H1 (cell line): ENCODE results near the gene GRID1. TPM values are rescaled to one million over a fixed set of nuclear protein-coding genes. Genes with fewer than 3 reads are reported as not detected.

Experiments used
- CBX5 ChIP-seq: fragments of 300-800, 300-1000 bp; sonication (generic); IDR thresholded peaks from 2 replicates; pipeline ENCODE4 v1.7.1; 2016; ENCODE audit warnings: antibody characterized with exemption, low read length, low read depth
- CHD7 ChIP-seq: fragments of 300-600 bp; sonication (generic); IDR thresholded peaks from 2 replicates; pipeline ENCODE4 v1.7.1; 2012; ENCODE audit warnings: low read length, moderate library complexity, mild to moderate bottlenecking, inconsistent platforms; ENCODE audit not compliant: insufficient replicate concordance
- CREB1 ChIP-seq: IDR thresholded peaks from 2 replicates; pipeline ENCODE4 v1.6.1; 2012; ENCODE audit warnings: inconsistent platforms
- EZH2 ChIP-seq: fragments of 200-600 bp; sonication (generic); IDR thresholded peaks from 2 replicates; pipeline ENCODE4 v1.7.1; 2012; ENCODE audit warnings: low read depth, mild to moderate bottlenecking, moderate library complexity, low read length, inconsistent platforms; ENCODE audit not compliant: severe bottlenecking
- HDAC2 ChIP-seq, 2 experiments: fragments of 300-600 bp in 1 of 2; sonication (generic) in 1 of 2; IDR thresholded peaks; 2 replicates each; pipeline ENCODE4 v1.6.1; 2011 to 2012; ENCODE audit warnings: low read depth in 2 of 2, low read length in 2 of 2, mild to moderate bottlenecking in 2 of 2, moderate library complexity in 2 of 2, borderline replicate concordance in 1 of 2, inconsistent platforms in 1 of 2
- JUND ChIP-seq: IDR thresholded peaks from 2 replicates; pipeline ENCODE4 v1.6.1; 2011; ENCODE audit warnings: mild to moderate bottlenecking, improper control_type of control experiment, low read length
- KDM1A ChIP-seq: fragments of 200-600, 300-600 bp; sonication (generic); IDR thresholded peaks from 2 replicates; pipeline ENCODE4 v1.7.1; 2016; ENCODE audit warnings: mild to moderate bottlenecking, low read length, borderline replicate concordance
- POLR2AphosphoS5 ChIP-seq: IDR thresholded peaks from 2 replicates; pipeline ENCODE4 v1.6.1; 2011; ENCODE audit warnings: low read depth, low read length
- SP4 ChIP-seq: IDR thresholded peaks from 2 replicates; pipeline ENCODE4 v1.6.1; 2012; ENCODE audit warnings: low read length, inconsistent platforms
- TEAD4 ChIP-seq: IDR thresholded peaks from 2 replicates; pipeline ENCODE4 v1.6.1; 2012; ENCODE audit warnings: low read depth, low read length, inconsistent platforms, mixed read lengths
- USF2 ChIP-seq: IDR thresholded peaks from 2 replicates; pipeline ENCODE4 v1.6.1; 2011; ENCODE audit warnings: low read length, improper control_type of control experiment
- polyA plus RNA-seq, 7 experiments: library from polyadenylated mRNA; depleted of rRNA in 3 of 7; stranded (reverse) in 5 of 7; unstranded in 2 of 7; fragments of >200 nt in 5 of 7; fragments of 200-250 nt in 2 of 7; gene quantifications; 1 replicate in 5 of 7; 2 replicates in 1 of 7; 4 replicates in 1 of 7; pipeline versions ENCODE4 v1.2.1 to v1.2.3, GENCODE V29; 2011 to 2013; ENCODE audit warnings: missing spikeins in 2 of 7, mixed read lengths in 2 of 7
- total RNA-seq: library from RNA; stranded (reverse); fragmentation: NEBNext Ultra II Directional; extraction: Animal tissue kit (Norgen Biotek cat#: 25700); gene quantifications from 2 replicates; pipeline ENCODE4 v1.2.1, GENCODE V29; 2021

Gene GRID1
- total and polyA plus RNA-seq, 2 of the 8 experiments (the other 6 are each of a cell fraction or from before 2014, with no cell fraction given): 0.22 to 0.30 TPM

DNA sequence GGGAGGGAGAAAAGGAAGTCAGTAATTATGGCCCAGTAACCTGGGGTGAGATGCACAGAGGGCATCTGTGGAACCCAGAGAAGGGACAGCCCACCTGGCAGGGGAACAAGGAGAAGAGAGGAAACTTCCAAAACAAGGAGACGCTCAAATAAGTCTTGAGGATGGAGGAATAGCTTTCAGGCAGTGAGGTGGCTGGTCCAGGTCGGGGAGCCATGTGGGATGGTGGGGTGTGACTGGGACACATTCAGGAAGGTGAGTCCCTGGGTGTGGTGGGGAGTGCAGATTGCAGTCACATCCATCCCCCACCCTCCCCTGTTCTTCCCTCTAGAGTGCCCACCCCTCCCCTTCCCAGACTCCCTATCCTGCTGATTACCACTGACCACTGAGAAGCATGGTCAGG lies 175.4 kb downstream of the GRID1 start (continued):
- no peak for TF ChIP-seq CHD7
- no peak for TF ChIP-seq SP4
- TF ChIP-seq EZH2: no peak
- TF ChIP-seq HDAC2 (IDR thresholded peaks at IDR 0.05; ENCODE audit: borderline replicate concordance in 1 of 2, low read depth in 2 of 2, low read length in 2 of 2): no peak
- no peak for TF ChIP-seq CBX5
- TF ChIP-seq POLR2AphosphoS5: no peak
- no peak for TF ChIP-seq JUND
- TF ChIP-seq TEAD4: no peak
- no peak for TF ChIP-seq USF2
- TF ChIP-seq CREB1: no peak
- no peak for TF ChIP-seq KDM1A
